ENCODE results near the gene GALNT6. TPM values are rescaled to one million over a fixed set of nuclear protein-coding genes. Genes with fewer than 3 reads are reported as not detected.

Gene GALNT6
- total RNA-seq, 4 donors from 2014 or later, result 1.1 to 13.8 (median 3.3) TPM

DNA sequence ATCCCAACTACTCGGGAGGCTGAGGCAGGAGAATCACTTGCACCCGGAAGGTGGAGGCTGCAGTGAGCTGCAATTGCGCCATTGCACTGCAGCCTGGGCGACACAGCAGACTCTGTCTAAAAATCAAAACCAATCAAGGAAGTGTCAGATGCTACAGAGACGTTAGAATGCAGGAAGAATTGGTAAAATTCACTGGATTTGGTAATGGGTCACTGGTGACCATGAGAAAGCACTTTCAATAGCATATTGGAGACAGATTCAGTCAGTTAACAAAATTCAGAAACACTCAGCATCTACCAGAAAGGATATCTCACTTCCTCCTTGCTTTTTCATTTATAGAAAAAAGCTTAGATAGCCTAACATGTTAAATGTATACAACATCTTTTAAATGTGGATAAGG is 84.7 kb downstream of the GALNT6 start:
- TF ChIP-seq CTCF (IDR thresholded peaks at IDR 0.05; ENCODE audit: low read depth), result no peak

Other genes with a start within 250 kb of the GALNT6 start
- gene TFCP2, start 218.3 kb downstream of the GALNT6 start, total RNA-seq, result 10 to 100 TPM; 13.1 to 22.8 (median 15.0) TPM
- gene POU6F1, start 173.3 kb downstream of the GALNT6 start, total RNA-seq, result 10 to 100 TPM in 2 of 4 donors, 1 to 10 TPM in 2; 6.3 to 13.0 (median 10.5) TPM
- 100 to 1,000 TPM; 162 to 256 (median 236) TPM for gene DAZAP2, start 152.6 kb downstream of the GALNT6 start, total RNA-seq
- gene SMAGP, start 121.0 kb downstream of the GALNT6 start, total RNA-seq, result 10 to 100 TPM in 1 of 4 donors, 1 to 10 TPM in 3; 2.9 to 11.9 (median 3.5) TPM
- gene BIN2, start 67.2 kb downstream of the GALNT6 start, total RNA-seq, result 10 to 100 TPM in 2 of 4 donors, 1 to 10 TPM in 2; 2.3 to 26.2 (median 8.9) TPM
- not detected for gene CELA1, start 44.7 kb downstream of the GALNT6 start, total RNA-seq
- 1 to 10 TPM in 3 of 4 donors, under 1 TPM in 1; 0.49 to 5.6 (median 1.7) TPM for gene SLC4A8, start 33.4 kb upstream of the GALNT6 start, total RNA-seq
- gene SCN8A, start 199.8 kb upstream of the GALNT6 start, total RNA-seq, result 1 to 10 TPM in 1 of 4 donors, under 1 TPM in 3; 0.19 to 1.2 (median 0.68) TPM

Measured in subcutaneous adipose tissue (tissue), 4 donors.